Stimulated activated CD4-positive, alpha-beta T cell treated with anti-CD3 and anti-CD28 coated beads, TNF-alpha, amount 100 ng/mL, for 4 hours (primary cell): Measurements from ENCODE around the gene TMOD2.

Experiments used
- DNase-seq, 3 experiments: peaks; one replicate each; pipeline ENCODE4 v3.0.0-alpha.2; 2020; ENCODE audit warnings: low read depth in 3 of 3

The TMOD2 gene

DNA sequence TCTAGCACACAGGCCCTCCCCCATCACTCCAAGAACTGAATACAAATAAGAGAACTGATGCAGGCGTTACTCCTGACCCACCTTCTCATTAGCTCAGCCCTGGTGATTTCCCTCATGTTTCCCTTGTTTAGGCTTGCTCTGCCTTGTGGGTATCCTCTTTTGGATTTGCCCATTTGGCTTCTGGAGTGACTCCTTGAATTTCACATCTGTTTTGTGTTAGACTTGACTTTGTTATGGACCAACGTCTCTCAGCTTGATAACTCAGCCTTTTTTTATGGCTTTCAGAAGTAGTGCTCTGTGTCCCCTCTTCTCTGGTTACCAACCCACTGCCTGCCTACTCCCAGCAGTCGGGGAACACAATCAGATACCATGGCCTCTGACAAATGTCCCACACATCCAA lies 66.8 kb downstream of the TMOD2 start:
- no peak for DNase-seq

DNA sequence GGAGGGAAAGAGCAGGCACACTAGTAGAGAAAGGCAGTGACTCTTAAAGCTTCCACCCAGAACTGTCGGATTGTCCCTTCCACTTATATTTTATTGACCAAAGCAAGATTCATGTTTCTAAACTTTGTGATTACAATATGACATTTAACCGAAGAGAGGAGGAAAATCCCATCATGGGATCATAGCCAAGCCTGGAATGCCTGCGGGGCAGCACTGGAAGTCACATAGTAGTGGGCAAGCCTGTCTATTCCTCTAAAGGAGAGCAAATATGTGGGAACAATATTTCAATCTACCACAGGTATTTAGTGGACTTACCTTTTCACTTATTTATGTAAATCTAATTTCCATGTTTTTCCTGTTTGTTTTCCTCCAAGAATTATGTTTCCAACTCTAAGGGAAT lies 74.3 kb downstream of the TMOD2 start:
- DNase-seq: no peak

DNA sequence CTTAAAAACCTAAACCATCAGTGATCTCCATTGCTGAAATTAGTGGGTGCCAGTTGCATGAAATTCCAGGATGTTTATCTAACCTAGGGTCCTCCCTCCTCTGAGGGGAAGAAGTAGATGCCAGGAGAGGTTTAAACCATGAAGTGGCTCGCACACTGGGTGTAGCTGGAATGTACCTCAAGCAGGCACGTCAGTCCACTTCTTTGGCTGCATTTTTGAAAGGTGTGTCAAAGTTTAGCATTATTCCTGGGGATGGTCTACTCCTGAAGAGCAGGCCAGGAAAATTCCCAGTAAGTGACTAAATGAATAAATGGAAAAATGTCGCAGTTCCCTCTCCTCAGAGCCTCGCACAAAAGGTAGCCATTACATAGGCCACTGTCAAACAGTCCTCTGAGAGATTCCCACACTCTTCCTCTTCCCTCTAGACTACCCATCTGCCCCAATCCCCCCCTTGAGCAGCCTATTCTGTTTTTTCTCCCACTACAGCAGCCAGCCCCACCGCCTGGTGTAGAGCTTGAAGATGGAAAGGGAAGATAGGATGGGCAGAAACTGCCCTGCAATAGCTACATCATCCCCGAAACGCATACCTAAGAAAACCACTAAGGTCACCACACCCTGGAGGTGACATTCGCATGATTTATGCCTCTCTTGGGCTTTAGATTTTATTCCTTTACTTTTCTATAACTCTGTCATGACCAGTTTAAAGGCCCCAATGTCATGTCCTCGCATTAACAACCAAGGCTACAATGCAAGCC lies 77.4 kb downstream of the TMOD2 start:
- DNase-seq: no peak

DNA sequence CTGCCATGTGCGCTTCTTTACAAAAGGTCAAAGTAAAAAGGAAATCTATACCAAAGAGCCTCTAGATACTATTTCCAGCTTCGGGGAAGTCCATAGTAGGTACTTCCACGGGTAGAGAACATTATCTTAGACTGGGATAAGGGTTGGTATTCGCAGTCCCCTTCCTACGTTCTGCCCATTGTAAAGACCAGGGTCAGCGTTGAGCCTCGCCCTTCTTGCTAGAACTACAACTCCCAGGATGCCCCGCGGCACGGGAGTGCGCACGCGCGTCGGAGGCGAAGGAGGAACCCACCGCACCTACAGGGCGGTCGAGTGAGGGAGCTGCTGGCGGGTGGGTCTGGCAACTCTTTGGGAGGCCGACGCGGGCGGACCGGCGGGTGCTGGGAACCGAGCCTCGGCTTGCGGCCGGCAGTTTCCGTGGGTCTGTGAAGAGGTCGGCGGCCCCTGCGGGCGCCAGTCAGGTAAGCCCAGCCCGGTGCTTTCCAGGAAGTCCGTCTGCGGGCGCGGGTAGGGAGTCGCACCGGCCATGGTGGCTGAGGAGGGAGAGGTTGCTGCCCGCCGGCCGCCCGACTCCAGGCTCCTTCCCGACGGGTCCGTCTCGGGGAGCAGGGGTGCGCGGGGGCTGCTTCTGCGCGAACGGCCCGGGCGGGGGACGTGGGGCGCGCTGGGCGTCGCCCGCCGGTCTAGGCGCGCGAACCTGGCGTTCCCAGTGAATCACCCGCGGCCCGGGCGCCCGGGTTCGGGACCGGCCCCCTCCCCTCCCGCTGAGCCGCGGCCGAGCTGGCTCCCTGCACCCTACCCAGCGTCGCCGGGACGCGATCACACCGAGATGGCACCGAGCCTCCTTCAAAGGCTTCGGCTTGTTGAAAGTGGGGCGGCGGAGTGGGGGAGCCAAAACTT lies 78.2 kb downstream of the TMOD2 start, which contains the start of gene TMOD3:
Gene TMOD3 (plus strand): TSS at position 278 of the 900 bp plus-strand sequence. CDS start 33,232 bp downstream, outside the sequence.
- DNase-seq: peak; percentile 81 to 87 (median 82)

DNA sequence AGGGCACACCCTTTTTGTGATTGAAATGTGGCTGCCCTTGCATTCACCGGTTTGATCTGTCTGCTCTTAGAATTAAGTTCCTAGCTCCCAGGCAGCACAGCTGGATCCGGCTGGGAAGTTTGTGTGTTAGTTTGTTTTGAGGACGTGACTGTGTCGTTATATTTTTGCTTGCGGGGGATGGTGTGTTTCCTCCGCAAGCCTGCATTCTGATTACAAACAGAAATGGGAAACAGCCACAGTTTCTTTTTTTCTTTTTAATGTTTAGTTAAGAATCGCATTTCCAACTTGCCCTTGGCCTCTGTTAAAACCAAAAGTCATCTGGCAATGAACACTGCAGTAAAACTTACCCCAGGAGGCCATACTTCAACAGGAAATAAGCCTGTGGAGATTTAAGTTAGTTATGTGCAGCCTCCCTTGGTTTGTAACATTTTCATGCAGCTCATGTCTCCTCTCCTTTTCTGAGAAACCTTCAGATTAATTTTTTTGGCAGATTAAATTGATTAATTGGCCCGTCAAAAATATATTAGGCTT lies 78.9 kb downstream of the TMOD2 start:
- DNase-seq: no peak

DNA sequence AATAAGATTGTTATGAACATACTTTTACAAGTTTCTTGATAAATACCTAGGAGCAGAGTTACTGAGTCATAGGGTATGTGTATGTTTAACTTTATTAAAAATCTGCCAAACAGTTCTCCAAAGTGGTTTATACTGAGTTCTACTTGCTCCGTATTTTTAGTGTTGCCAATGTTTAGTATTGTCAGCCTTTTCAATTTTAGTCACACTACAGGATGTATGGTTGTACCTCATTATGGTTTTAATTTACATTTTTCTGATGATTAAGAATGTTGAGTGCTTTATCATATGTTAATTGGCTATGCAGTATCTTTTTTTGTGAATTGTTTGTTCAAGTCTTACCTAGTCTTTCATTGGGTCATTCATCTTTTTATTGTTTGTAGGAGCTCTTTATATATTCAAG lies 82.4 kb downstream of the TMOD2 start:
- no peak for DNase-seq

DNA sequence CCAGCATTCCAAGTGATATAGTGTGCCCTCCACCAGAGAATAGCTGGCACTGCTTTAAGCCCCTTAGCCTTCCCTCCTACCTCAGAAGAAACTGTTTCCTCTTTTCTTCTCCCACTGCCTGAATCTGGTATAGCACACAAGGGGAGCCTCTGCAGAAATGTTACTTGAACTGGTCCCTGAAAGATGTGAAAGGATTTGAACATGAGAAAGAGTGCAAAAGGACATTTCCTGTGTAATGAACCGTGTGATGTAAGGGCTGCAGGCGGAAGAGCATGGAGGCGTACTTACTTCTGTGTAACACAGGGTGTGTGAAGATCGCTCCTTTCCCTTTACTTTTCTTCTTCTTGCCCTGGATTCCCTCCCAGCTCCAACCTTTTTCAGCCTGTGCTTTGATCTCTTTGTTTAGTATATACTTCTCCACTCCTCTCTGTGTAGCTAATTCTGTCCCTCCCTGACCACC lies 86.4 kb downstream of the TMOD2 start:
- DNase-seq: no peak

DNA sequence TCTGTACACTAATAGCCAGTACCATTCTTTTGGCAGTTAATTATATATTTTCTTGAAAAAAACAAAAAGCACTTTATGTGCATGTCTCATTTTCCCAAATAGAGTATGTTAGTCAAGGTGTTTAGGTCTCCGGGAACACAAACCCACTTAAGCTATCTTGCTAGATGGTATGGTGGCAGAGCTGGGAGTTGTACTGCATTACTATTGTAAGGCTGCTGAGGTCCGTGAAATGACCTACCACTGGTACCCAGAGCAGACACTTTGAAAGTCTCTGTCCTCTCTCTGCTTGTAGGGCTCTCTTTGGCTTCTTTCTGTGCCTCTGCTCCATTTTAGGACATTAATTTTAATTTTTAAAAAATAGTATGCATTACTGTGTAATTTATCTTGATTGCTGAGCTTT lies 86.9 kb downstream of the TMOD2 start:
- DNase-seq: no peak

DNA sequence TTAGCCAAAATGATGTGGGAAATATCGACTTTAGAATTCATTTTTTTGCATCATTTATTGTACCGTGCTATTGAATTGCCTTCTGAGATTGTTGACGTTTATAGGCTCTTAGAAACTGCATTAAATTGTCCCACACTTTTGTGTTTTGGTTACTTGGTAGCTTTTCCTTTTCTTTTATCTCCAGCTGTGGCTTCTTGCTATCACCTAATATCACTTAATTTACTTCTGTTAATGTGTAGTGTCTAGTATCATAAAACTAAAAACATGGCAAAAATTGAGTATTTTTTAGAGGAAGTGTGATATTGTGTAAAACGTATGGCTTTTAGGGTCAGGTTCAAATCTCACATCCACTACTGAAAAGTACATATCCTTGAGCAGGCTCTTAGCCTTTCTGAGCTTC lies 89.3 kb downstream of the TMOD2 start:
- no peak for DNase-seq

DNA sequence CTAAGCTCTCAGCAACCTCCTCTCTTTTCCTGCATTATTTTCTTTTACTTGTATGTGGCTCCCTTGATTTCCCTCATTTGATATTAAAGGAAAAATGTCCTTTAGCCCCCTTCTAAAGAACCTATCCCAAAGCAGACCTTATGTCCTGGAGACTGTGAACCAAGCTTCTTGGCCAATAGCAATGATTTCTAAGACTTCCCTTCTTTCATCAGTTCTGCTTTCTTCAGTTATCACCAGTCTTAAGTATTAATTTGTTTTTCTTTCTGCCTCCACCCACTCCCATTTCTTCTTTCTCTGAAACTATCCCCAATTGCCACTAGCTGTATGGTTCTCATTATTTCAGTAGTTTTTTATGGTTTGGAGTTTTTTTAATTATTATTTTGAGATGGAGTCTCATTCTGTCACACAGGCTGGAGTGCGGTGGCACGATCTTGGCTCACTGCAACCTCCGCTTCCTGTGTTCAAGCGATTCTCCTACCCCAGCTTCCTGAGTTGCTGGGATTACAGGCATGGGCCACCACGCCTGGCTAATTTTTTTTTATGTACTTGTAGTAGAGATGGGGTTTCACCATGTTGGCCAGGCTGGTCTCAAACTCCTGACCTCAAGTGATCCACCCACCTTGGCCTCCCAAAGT lies 90.1 kb downstream of the TMOD2 start:
- DNase-seq: no peak

DNA sequence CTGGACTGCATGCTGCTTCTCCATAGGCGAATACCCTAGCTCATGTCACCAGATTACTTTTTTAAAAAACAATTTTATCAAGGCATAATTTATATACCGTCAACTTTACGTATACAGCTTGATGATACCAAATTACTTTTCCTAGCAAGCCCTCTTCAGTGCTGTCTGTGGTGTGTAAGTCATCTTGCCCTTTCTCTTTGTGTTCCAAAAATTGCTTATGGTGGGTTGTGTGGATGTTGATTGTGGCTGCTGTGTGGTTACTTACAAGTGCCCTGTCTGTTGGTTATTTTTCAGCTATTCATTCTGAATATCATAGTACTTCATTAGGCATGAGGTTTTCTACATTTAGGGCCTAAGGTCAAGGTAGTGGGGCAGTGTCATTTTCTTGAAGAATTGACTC lies 90.9 kb downstream of the TMOD2 start:
- no peak for DNase-seq

DNA sequence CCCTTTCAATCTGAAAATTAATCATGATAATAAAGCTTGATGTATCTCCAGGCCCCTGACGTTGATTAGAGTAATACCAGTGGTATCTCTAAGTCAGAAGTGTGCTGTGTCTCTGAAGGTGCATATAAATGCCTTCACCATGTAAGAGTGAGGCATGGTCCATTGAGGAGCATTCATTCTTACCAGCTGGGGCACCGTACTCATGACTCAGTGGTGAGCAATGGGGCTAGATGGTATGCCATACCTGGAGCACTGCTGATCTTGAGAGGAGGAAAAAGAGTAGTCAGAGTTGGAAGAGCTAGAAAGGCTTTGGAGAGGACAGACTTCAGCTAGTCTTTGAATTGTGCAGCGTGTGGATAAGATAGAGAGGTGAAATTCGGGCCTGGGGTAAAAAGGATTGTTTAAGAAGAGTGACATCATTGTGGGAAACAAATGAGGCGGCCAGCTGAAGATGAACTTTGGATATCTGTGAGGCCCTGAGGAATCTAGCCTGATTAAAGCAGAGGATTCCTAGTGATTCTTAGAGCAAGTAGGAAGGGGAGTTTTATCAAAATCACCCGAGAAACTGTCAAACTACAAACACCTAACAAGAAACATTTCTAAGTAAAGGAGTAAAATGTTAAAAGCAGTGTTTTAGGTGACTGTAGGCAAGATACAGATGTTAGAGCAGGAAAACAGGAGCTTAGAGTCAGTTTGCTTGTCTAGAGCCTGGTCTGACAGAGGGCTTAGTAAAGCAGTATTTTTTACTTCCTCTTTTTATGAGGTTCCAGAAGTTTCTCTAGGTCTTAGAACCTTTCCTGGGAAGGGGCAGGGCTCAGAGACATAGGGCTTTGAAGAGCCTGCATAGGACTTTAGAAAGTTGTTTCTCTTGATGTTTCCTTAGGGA lies 91.7 kb downstream of the TMOD2 start:
- DNase-seq: no peak

DNA sequence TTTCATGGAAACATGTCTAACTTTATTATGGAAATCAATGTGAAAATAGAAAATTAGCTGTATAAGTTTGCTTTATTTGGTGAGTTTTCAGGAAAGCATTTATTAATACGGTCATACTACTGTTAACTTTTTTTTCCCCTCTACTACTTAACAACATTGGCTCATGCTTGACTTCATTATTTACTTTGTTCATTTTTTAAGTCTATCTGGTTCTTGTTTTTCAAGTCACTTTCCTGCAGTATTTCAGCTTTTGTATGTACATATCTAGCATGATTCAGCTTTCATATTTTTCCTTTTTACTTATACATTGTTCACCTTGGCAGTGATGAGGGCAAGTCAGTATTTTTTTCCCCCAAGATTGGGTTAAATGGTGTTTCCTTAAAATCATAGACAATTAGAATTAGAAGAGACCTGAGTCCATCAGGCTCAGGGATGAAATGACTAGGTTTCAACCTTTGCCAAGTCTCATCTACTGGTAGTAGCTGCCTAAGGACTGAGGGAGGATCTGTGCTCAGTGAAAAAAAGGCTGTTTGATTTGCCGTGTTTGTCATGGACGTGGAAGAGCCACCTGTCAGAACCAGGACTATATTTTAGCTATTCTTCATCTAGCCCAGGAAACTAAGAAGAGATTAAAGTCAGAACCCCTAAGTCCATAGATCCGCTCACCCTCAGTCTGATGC lies 93.5 kb downstream of the TMOD2 start:
- DNase-seq: no peak

DNA sequence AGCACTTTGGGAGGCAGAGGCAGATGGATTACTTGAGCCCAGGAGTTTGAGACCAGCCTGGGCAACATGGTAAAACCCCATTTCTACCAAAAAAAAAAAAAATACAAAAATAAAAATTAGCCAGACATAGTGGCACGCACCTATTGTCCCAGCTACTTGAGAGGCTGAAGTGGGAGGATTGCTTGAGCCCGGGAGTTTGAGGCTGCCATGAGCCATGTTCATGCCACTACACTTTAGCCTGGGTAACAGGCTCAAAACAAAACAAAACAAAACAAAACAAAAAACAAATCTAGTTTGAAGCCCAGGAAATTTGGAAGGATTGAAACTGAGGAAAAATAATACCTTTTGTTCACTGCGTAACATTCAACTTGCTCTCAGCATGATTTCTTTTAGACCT lies 94.7 kb downstream of the TMOD2 start:
- DNase-seq: no peak

DNA sequence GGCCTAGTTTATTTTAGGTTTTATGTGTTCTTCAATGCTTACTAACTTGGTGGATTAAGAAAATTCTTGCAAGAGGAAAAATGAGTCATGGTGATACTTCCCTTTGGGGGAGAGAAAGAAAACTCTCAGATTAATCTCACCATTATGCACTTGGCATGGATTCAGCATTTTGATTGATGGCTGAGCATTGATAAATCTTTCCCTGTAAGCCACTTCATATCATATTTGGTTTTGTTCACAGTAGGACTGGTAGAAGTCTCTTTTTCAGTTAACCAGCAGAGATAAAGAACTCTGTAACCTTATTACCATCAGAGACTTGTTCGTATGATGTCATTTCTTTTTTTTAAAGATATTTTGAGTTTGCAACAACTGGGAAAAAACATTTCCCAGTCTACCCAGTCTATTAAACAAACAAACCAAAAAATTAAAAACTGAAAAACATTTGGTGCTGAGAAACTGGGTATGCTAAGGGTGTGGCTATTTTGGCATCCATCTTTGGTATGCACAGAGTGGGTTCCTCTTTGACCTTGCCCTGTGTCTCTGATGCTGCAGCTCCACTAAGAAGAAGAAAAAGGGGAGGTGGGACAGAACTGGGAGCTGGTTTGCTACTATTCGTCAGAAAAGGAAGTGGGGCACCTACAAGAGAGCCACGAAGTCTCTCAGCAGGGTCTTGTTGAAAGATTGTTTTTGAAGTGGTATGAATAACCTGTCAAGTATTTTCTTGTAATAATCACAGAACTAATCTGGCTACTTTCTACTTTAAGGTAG lies 95.2 kb downstream of the TMOD2 start:
- no peak for DNase-seq

DNA sequence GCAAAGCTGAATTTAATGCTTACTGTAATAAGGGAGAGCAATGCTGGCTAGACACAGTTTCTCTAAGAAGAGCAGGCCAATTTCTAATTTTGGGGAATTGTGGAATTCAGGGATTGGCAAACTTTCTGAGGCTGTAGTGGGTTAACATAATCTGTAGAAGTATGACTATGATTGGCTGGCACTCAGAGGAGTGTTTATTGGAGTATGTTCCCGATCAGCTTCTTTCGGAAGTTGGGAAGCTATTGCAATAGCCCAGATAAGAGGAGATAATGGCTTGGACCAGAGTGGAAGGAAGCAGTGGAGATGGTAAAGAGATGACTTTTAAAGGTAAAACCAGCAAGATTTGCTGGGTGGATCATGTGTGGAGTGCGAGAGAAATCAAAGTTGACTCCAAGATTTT lies 97.4 kb downstream of the TMOD2 start:
- DNase-seq: no peak

DNA sequence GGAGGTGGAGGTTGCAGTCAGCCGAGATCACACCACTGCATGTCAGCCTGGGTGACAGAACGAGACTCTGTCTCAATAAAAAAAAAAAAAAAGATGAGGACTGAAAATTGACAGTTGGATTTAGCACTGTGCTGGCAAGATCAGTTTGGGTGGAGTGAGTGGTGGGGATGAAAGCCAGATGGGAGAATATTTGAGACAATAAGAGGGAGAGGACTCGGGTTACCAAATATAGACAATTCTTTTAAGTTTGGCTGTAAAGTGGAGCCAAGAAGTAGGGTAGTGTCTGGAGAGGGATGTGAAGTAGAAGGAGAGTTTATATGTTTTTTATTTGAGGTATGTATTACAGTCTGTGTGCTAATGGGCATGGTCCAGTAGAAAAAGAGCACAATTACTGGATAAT lies 98.5 kb downstream of the TMOD2 start:
- no peak for DNase-seq

DNA sequence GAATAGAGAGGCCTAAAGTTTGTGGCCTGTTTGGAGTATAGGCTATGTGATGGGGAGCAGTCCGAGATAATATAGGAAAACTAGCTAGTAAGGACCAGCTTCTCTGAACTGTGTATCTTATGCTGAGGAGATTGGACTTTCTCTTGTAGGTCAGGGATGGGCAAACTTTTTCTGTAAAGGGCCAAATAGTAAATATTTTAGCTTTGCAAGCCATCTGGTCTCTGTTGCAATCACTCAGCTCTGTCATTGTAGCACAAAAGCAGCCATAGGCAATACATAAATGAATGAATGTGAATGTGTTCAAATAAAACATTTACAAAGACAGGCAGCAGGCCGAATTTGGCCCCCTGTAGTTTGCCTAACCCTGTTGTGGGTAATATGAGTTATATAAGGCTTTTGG lies 102.6 kb downstream of the TMOD2 start:
- DNase-seq: no peak

DNA sequence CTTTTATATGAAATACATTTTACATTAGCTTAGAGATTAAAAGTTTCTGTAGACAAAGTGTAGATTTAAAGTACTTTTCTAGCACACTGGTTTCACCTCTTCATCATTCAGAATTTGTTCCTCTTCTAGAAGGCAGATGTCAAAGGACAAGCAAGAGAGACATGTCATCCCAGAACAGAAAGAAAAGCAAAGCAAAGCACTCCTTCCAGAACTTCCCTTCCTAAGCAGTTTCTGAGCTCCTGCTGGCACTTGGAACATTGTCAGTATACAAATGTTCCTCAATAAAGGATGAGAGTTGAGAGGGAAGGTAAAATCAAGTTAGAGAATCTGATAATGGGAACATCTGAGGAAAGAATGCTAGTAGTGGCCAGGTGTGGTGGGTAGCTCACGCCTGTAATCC lies 104.2 kb downstream of the TMOD2 start:
- DNase-seq: no peak
